Kidney (tissue), 14 donors: ENCODE results near the gene KIF19. TPM values are rescaled to one million over a fixed set of nuclear protein-coding genes. Genes with fewer than 3 reads are reported as not detected.

Experiments
- DNase-seq, 5 donors: peaks; one replicate each; pipeline ENCODE4 v3.0.0-alpha.2; 2013 to 2020
- FAIRE-seq: peaks from 2 replicates; lab custom pipeline; 2012; peaks lifted over from hg19 to GRCh38; lab: Jason Lieb, UNC
- H3K27ac ChIP-seq, 2 donors: one replicate each; pipeline ENCODE4 v1.7.0; 2013; ENCODE audit warnings: low read depth in 2 of 2, low read length in 2 of 2, inconsistent platforms in 1 of 2
- H3K27me3 ChIP-seq: one replicate; pipeline ENCODE4 v1.7.1; 2013; ENCODE audit warnings: low read length, inconsistent platforms; ENCODE audit not compliant: control insufficient read depth, insufficient read depth
- H3K36me3 ChIP-seq, 3 donors: one replicate each; pipeline versions ENCODE4 v1.7.0 to v1.7.1; 2013; ENCODE audit warnings: low read length in 3 of 3, control low read depth in 1 of 3, inconsistent platforms in 1 of 3; ENCODE audit not compliant: insufficient read depth in 3 of 3, control insufficient read depth in 2 of 3
- H3K4me1 ChIP-seq, 3 donors: one replicate each; pipeline versions ENCODE4 v1.7.0 to v1.7.1; 2013; ENCODE audit warnings: low read length in 3 of 3, inconsistent platforms in 1 of 3, low read depth in 1 of 3; ENCODE audit not compliant: control insufficient read depth in 2 of 3, insufficient read depth in 2 of 3
- H3K4me3 ChIP-seq, 3 donors: one replicate each; pipeline versions ENCODE4 v1.7.0 to v1.8.1; 2013; ENCODE audit warnings: low read length in 3 of 3, control low read depth in 1 of 3, inconsistent platforms in 1 of 3
- H3K9ac ChIP-seq, 3 donors: one replicate each; pipeline versions ENCODE4 v1.7.0 to v1.7.1; 2013; ENCODE audit warnings: low read length in 3 of 3, control low read depth in 1 of 3, inconsistent platforms in 1 of 3
- H3K9me3 ChIP-seq, 3 donors: one replicate each; pipeline versions ENCODE4 v1.7.0 to v1.7.1; 2013; ENCODE audit warnings: low read length in 3 of 3, control low read depth in 1 of 3, inconsistent platforms in 1 of 3; ENCODE audit not compliant: control insufficient read depth in 2 of 3, insufficient read depth in 1 of 3
- CTCF ChIP-seq: IDR thresholded peaks from 3 replicates; pipeline ENCODE4 v1.5.1; 2012; ENCODE audit warnings: mild to moderate bottlenecking, moderate library complexity, borderline replicate concordance; ENCODE audit not compliant: insufficient read depth; ENCODE audit errors: extremely low read depth
- intact Hi-C: fragments of 100-400 bp; cut with DNase I; formaldehyde crosslinking; loops from one replicate; pipeline ENCODE4 v1.11.1; 2022
- polyA plus RNA-seq: library from polyadenylated mRNA; stranded (reverse); fragments of 350-450 nt; fragmentation: Illumina TruSeq; extraction: RNeasy Lipid Tissue Mini Kit (QIAGEN cat#74804); gene quantifications from one replicate; pipeline ENCODE4 v1.2.3, GENCODE V29; 2014; ENCODE audit warnings: low read depth, low replicate concordance; ENCODE audit not compliant: insufficient read depth
- total RNA-seq: library from RNA; stranded (reverse); fragmentation: NEBNext Ultra II Directional; extraction: Animal tissue kit (Norgen Biotek cat#: 25700); gene quantifications from one replicate; pipeline ENCODE4 v1.2.1, GENCODE V29; 2021
- donor health status: control.
- donor health status: control.
- donor health status: control.
- donor health status: control.
- donor health status: control.
- donor health status: DM: yes; HTN: yes; CAD: no.
- donor health status: Normal renal cell carcinoma (clear cell type).

Gene KIF19
- total and polyA plus RNA-seq, 2 donors from 2014 or later, result 0.85 TPM; not detected in 1

GRCh38 chr17:74290340-74290739, 35.7 kb upstream of the KIF19 start:
- no peaks in the 10 kb centered on the region for H3K9me3 ChIP-seq
- H3K4me3 ChIP-seq, result no peak overlapping the region
- no peak overlapping the region for H3K9ac ChIP-seq
- H3K36me3 ChIP-seq, result no peaks in the 10 kb centered on the region
- intact Hi-C loops, result no loop called here
- peak in 3 of 5 donors; percentile 21 to 35 (median 31) for DNase-seq
- no peaks in the 10 kb centered on the region for H3K27me3 ChIP-seq
- no peak for TF ChIP-seq CTCF
- H3K27ac ChIP-seq, result no peak overlapping the region
- FAIRE-seq, result no peak
- no peaks in the 10 kb centered on the region for H3K4me1 ChIP-seq

GRCh38 chr17:74292495-74292894, 33.5 kb upstream of the KIF19 start:
- no peak for FAIRE-seq

GRCh38 chr17:74295625-74296547, 30.1 kb upstream of the KIF19 start:
- intact Hi-C loops, result no loop called here
- no peaks in the 10 kb centered on the region for H3K27me3 ChIP-seq
- no peak for TF ChIP-seq CTCF
- no peak overlapping the region for H3K27ac ChIP-seq
- FAIRE-seq (no peak), DNase-seq (no peak)
- H3K36me3 ChIP-seq, result no peaks in the 10 kb centered on the region
- no peaks in the 10 kb centered on the region for H3K4me1 ChIP-seq
- H3K9ac ChIP-seq, result no peak overlapping the region
- H3K4me3 ChIP-seq, result no peak overlapping the region
- H3K9me3 ChIP-seq, result no peaks in the 10 kb centered on the region

More at GRCh38 chr17:74292495-74292894, 33.5 kb upstream of the KIF19 start:
- Histone ChIP-seq H3K36me3 (no peaks in the 10 kb centered on the region), H3K4me1 (no peaks in the 10 kb centered on the region), H3K9me3 (no peaks in the 10 kb centered on the region), H3K27me3 (no peaks in the 10 kb centered on the region), H3K4me3 (no peak overlapping the region), H3K27ac (no peak overlapping the region), H3K9ac (no peak overlapping the region)
- no peak for TF ChIP-seq CTCF
- DNase-seq, result peak in 1 of 5 donors; percentile 19
- intact Hi-C loops, result no loop called here
